PC-3 (cell line): Measurements from ENCODE around the gene PIGN. TPM values are rescaled to one million over a fixed set of nuclear protein-coding genes. Genes with fewer than 3 reads are reported as not detected.

Experiments
- ATAC-seq: fragments of 200-7000 bp; cut with Tn5 transposase; 2 replicates; pipeline ENCODE4 v1.9.1; 2020; ENCODE audit warnings: mild to moderate bottlenecking, moderate library complexity
- BruUV-seq: library from RNA; stranded (reverse); fragments of 400-500 nt; replicated peaks from 2 replicates; lab custom pipeline; 2021; lab: Mats Ljungman, UMichigan
- CTCF ChIA-PET: fragments of 300-600 bp; sonication (Branson Sonifier 250); formaldehyde crosslinking; loops from one replicate; lab custom pipeline; 2022; ENCODE audit warnings: antibody characterized with exemption; lab: Charles Lee
- POLR2A ChIA-PET: fragments of 300-600 bp; sonication (Branson Sonifier 250); formaldehyde crosslinking; loops from one replicate; lab custom pipeline; 2022; ENCODE audit warnings: antibody characterized with exemption; ENCODE audit not compliant: unreplicated experiment; lab: Charles Lee
- DNase-seq: peaks from one replicate; pipeline ENCODE4 v3.0.0-alpha.2; 2015
- H2AFZ ChIP-seq: fragments of 300-600 bp; sonication (generic); 2 replicates; pipeline ENCODE4 v1.6.0; 2016; ENCODE audit warnings: antibody characterized with exemption, low read length
- H3F3A ChIP-seq: fragments of 300-600 bp; sonication (generic); one replicate; pipeline ENCODE4 v1.6.0; 2017; ENCODE audit warnings: antibody characterized with exemption, low read length, control low read depth, mild to moderate bottlenecking; ENCODE audit not compliant: unreplicated experiment
- H3K27ac ChIP-seq: fragments of 300-600 bp; sonication (generic); 2 replicates; pipeline ENCODE4 v1.5.1; 2016; ENCODE audit warnings: mild to moderate bottlenecking, low read length
- H3K27me3 ChIP-seq: fragments of 300-600 bp; sonication (generic); 2 replicates; pipeline ENCODE4 v1.6.1; 2016; ENCODE audit warnings: low read length, mixed read lengths
- H3K36me3 ChIP-seq: fragments of 300-600 bp; sonication (generic); 2 replicates; pipeline ENCODE4 v1.6.1; 2016; ENCODE audit warnings: low read depth, mixed run types, low read length, mixed read lengths
- H3K4me1 ChIP-seq: fragments of 300-600 bp; sonication (generic); 2 replicates; pipeline ENCODE4 v1.5.1; 2016; ENCODE audit warnings: low read length; ENCODE audit not compliant: insufficient read depth
- H3K4me2 ChIP-seq: fragments of 300-600 bp; sonication (generic); 2 replicates; pipeline ENCODE4 v1.6.0; 2016; ENCODE audit warnings: low read length
- H3K4me3 ChIP-seq: fragments of 300-600 bp; sonication (generic); 2 replicates; pipeline ENCODE4 v1.5.1; 2016; ENCODE audit warnings: mild to moderate bottlenecking, low read length, mixed read lengths
- H3K79me2 ChIP-seq: fragments of 300-600 bp; sonication (generic); 2 replicates; pipeline ENCODE4 v1.6.1; 2017; ENCODE audit warnings: low read length, mixed read lengths
- H3K9ac ChIP-seq: fragments of 300-600 bp; sonication (generic); 2 replicates; pipeline ENCODE4 v1.6.0; 2016; ENCODE audit warnings: mild to moderate bottlenecking, low read length
- H3K9me2 ChIP-seq: fragments of 300-600 bp; sonication (generic); replicated peaks from 2 replicates; pipeline ENCODE4 v1.6.1; 2016; ENCODE audit warnings: mixed run types, low read length, mixed read lengths
- H3K9me3 ChIP-seq: fragments of 300-600 bp; sonication (generic); 2 replicates; pipeline ENCODE4 v1.6.1; 2016; ENCODE audit warnings: low read length, mixed read lengths
- H4K20me1 ChIP-seq: fragments of 300-600 bp; sonication (generic); 2 replicates; pipeline ENCODE4 v1.6.1; 2016; ENCODE audit warnings: low read length, mixed read lengths
- CTCF ChIP-seq: fragments of 300-600 bp; sonication (generic); conservative IDR thresholded peaks from 2 replicates; pipeline ENCODE4 v1.5.1; 2017; ENCODE audit warnings: antibody characterized with exemption, low read depth, mild to moderate bottlenecking, low read length
- EZH2 ChIP-seq: fragments of 300-600 bp; sonication (generic); IDR thresholded peaks from one replicate; pipeline ENCODE4 v1.6.1; 2017; ENCODE audit warnings: antibody characterized with exemption, mild to moderate bottlenecking, low read length; ENCODE audit not compliant: unreplicated experiment
- EZH2phosphoT487 ChIP-seq: fragments of 300-600 bp; sonication (generic); IDR thresholded peaks from 2 replicates; pipeline ENCODE4 v1.6.1; 2018; ENCODE audit warnings: mild to moderate bottlenecking, antibody characterized with exemption, low read length, borderline replicate concordance
- intact Hi-C: fragments of 100-400 bp; cut with micrococcal nuclease; formaldehyde crosslinking; loops from 2 replicates; pipeline ENCODE4 v1.9.0; 2023
- total RNA-seq: library from RNA; depleted of rRNA; stranded (reverse); fragments of >200 nt; gene quantifications from 2 replicates; pipeline ENCODE4 v1.2.3, GENCODE V29; 2014

PIGN gene
- total RNA-seq, 1 experiment from 2014 or later = 22.7 TPM

GRCh38 chr18:62044490-62045000, 142.3 kb downstream of the PIGN start:
- TF ChIP-seq CTCF (no peak), EZH2 (no peak), EZH2phosphoT487 (no peak)
- Histone ChIP-seq H3K4me1 (no peaks in the 10 kb centered on the region), H3K27ac (no peak overlapping the region), H3K9me3 (no peaks in the 10 kb centered on the region), H3K79me2 (no peaks in the 10 kb centered on the region), H3K4me3 (no peak overlapping the region), H4K20me1 (no peaks in the 10 kb centered on the region), H3K9me2 (no peaks in the 10 kb centered on the region), H3K4me2 (no peak overlapping the region), H2AFZ (no peak overlapping the region), H3K9ac (no peak overlapping the region), H3F3A (no peaks in the 10 kb centered on the region), H3K27me3 (no peaks in the 10 kb centered on the region), H3K36me3 (no peaks in the 10 kb centered on the region)
- BruUV-seq = no TSS peak
- CTCF ChIA-PET = no interaction called here
- ATAC-seq (no peak), DNase-seq (no peak)
- POLR2A ChIA-PET = no interaction called here
- intact Hi-C loops = no loop called here

GRCh38 chr18:62037989-62038778, 148.7 kb downstream of the PIGN start:
- Histone ChIP-seq H3K9ac (no peak overlapping the region), H3K27ac (no peak overlapping the region), H2AFZ (no peak overlapping the region), H3K4me1 (no peaks in the 10 kb centered on the region), H3K4me3 (no peak overlapping the region), H3K27me3 (no peaks in the 10 kb centered on the region), H4K20me1 (no peaks in the 10 kb centered on the region), H3K36me3 (no peaks in the 10 kb centered on the region), H3K9me2 (no peaks in the 10 kb centered on the region), H3K4me2 (no peak overlapping the region), H3F3A (no peaks in the 10 kb centered on the region), H3K9me3 (no peaks in the 10 kb centered on the region), H3K79me2 (no peaks in the 10 kb centered on the region)
- no TSS peak for BruUV-seq
- DNase-seq (no peak), ATAC-seq (no peak)
- POLR2A ChIA-PET = no interaction called here
- intact Hi-C loops = no loop called here
- no peak for TF ChIP-seq CTCF
- no peak for TF ChIP-seq EZH2phosphoT487
- TF ChIP-seq EZH2 = no peak
- CTCF ChIA-PET = interaction anchor here (0.7 kb wide), 1 partner anchor 455 kb away, joined by 3 read pairs; no protein-coding TSS in a partner anchor
